ENCODE data around the gene PI4KA. TPM values are rescaled to one million over a fixed set of nuclear protein-coding genes. Genes with fewer than 3 reads are reported as not detected.

The PI4KA gene
- total RNA-seq, 1 donor from 2014 or later = 24.4 TPM

DNA sequence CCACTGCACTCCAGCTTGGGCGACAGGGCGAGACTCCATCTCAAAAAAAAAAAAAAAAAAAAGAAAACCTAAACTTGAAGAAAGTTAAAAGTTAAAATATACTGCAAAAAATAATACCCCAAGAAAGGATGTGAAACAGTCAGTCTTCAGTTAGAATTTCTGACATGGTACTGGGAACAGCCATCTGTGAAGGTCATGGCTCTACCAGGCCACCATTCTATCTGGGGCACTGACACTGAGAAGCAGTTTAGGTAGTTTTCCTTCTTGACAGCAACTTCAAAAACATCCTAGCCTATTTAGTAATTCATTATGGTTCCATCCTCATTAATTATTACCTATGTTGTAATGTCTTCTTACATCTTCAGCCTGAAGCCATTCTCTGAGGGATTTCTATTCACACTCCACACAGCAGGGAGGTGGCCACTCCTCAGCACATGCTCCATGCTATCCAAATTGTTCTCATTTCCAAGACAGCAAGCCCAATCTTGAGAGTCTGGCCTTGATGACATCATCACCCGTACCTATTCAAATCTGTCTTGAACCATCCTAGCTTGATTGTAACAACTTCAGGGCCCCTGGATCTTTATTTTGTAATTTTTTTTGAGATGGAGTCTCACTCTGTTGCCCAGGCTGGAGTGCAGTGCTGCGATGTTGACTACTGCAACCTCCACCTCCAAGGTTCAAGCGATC lies 46.5 kb downstream of the PI4KA start:
- Histone ChIP-seq H2AFZ (replicated peaks) (no peak overlapping the region), H3K36me3 (no peaks in the 10 kb centered on the region), H3K27me3 (no peaks in the 10 kb centered on the region), H3K27ac (no peak overlapping the region), H3K4me2 (no peak overlapping the region), H3K4me1 (no peaks in the 10 kb centered on the region), H3K9me3 (ENCODE audit: low read depth) (no peaks in the 10 kb centered on the region), H3K9ac (no peak overlapping the region), H4K20me1 (ENCODE audit: low read depth) (no peaks in the 10 kb centered on the region), H3K4me3 (no peak overlapping the region), H3K79me2 (ENCODE audit: low read depth) (no peaks in the 10 kb centered on the region), H3F3A (ENCODE audit: low read depth) (no peaks in the 10 kb centered on the region)
- Mint-ChIP-seq H3K27me3 (ENCODE audit: insufficient read depth, low read depth) (peaks cover 2% of the 10 kb centered on the region), H3K4me1 (no peaks in the 10 kb centered on the region), H3K36me3 (peaks cover 37% of the 10 kb centered on the region), H3K4me3 (no peak overlapping the region), H3K9me3 (no peaks in the 10 kb centered on the region), H3K27ac (no peak overlapping the region)
- TF ChIP-seq, protein P1, sequence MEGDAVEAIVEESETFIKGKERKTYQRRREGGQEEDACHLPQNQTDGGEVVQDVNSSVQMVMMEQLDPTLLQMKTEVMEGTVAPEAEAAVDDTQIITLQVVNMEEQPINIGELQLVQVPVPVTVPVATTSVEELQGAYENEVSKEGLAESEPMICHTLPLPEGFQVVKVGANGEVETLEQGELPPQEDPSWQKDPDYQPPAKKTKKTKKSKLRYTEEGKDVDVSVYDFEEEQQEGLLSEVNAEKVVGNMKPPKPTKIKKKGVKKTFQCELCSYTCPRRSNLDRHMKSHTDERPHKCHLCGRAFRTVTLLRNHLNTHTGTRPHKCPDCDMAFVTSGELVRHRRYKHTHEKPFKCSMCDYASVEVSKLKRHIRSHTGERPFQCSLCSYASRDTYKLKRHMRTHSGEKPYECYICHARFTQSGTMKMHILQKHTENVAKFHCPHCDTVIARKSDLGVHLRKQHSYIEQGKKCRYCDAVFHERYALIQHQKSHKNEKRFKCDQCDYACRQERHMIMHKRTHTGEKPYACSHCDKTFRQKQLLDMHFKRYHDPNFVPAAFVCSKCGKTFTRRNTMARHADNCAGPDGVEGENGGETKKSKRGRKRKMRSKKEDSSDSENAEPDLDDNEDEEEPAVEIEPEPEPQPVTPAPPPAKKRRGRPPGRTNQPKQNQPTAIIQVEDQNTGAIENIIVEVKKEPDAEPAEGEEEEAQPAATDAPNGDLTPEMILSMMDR (IDR thresholded peaks at IDR 0.05) = no peak
- TF ChIP-seq EZH2 (IDR thresholded peaks at IDR 0.05) (no peak), EZH2phosphoT487 (IDR thresholded peaks at IDR 0.05) (no peak)
- DNase-seq (ENCODE audit: low spot score) = no peak

- TF ChIP-seq, protein P1 (IDR thresholded peaks at IDR 0.05) = no peak
- TF ChIP-seq EZH2phosphoT487 (IDR thresholded peaks at IDR 0.05) (no peak), EZH2 (IDR thresholded peaks at IDR 0.05) (no peak)
- DNase-seq (ENCODE audit: low spot score) = no peak
- Mint-ChIP-seq H3K4me3 (no peak overlapping the region), H3K36me3 (peaks cover 40% of the 10 kb centered on the region), H3K9me3 (no peaks in the 10 kb centered on the region), H3K27me3 (ENCODE audit: insufficient read depth, low read depth) (peaks cover 2% of the 10 kb centered on the region), H3K4me1 (no peaks in the 10 kb centered on the region), H3K27ac (no peak overlapping the region)
- Histone ChIP-seq H4K20me1 (ENCODE audit: low read depth) (no peaks in the 10 kb centered on the region), H3K36me3 (no peaks in the 10 kb centered on the region), H3K9me3 (ENCODE audit: low read depth) (no peaks in the 10 kb centered on the region), H3K9ac (no peak overlapping the region), H3K27me3 (no peaks in the 10 kb centered on the region), H3F3A (ENCODE audit: low read depth) (no peaks in the 10 kb centered on the region), H3K4me1 (no peaks in the 10 kb centered on the region), H2AFZ (replicated peaks) (no peak overlapping the region), H3K79me2 (ENCODE audit: low read depth) (no peaks in the 10 kb centered on the region), H3K27ac (no peak overlapping the region), H3K4me3 (no peak overlapping the region), H3K4me2 (no peak overlapping the region)
These were observed 47.4 kb downstream of the PI4KA start for GRCh38 chr22:20811171-20811570.

DNA sequence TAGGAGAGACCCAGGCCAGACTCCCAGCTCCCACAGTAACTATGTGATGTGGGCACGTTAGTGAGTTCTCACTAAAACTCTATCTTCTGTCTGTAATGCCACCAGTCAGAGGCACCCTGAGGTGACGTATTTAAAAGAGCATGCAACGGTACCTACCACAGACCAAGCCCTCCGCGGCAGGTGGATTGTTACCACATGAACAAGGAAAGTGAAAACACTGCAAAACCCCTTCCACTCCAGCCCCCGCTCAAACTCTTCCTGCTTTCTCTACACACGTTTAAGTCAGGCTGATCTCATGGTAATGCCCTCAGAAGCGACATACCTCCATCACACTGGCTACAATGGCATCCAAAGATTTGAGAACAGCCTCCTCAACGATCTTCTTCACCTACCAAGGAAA lies 48.0 kb downstream of the PI4KA start:
- Mint-ChIP-seq H3K36me3 (peaks cover 44% of the 10 kb centered on the region), H3K4me1 (peaks cover 5% of the 10 kb centered on the region), H3K4me3 (no peak overlapping the region), H3K27me3 (ENCODE audit: insufficient read depth, low read depth) (peaks cover under 1% of the 10 kb centered on the region), H3K27ac (no peak overlapping the region), H3K9me3 (no peaks in the 10 kb centered on the region)
- no peaks in the 10 kb centered on the region for H3K79me2 ChIP-seq (ENCODE audit: low read depth)
- H3K27ac ChIP-seq = no peak overlapping the region
- H3K36me3 ChIP-seq = no peaks in the 10 kb centered on the region
- H3K9me3 ChIP-seq (ENCODE audit: low read depth) = no peaks in the 10 kb centered on the region
- TF ChIP-seq, protein P1 (IDR thresholded peaks at IDR 0.05) = no peak
- TF ChIP-seq EZH2phosphoT487 (IDR thresholded peaks at IDR 0.05) = no peak
- TF ChIP-seq EZH2 (IDR thresholded peaks at IDR 0.05) = no peak
- no peak overlapping the region for H3K4me3 ChIP-seq
- no peaks in the 10 kb centered on the region for H3F3A ChIP-seq (ENCODE audit: low read depth)
- no peak overlapping the region for H3K4me2 ChIP-seq
- no peak overlapping the region for H2AFZ ChIP-seq (replicated peaks)
- H3K9ac ChIP-seq = no peak overlapping the region
- no peak for DNase-seq (ENCODE audit: low spot score)
- no peaks in the 10 kb centered on the region for H3K27me3 ChIP-seq
- no peaks in the 10 kb centered on the region for H3K4me1 ChIP-seq
- H4K20me1 ChIP-seq (ENCODE audit: low read depth) = no peaks in the 10 kb centered on the region

All from neural progenitor cell (in vitro differentiated cells).